H9 (cell line): ENCODE measurements around the gene JAK1. TPM values are rescaled to one million over a fixed set of nuclear protein-coding genes. Genes with fewer than 3 reads are reported as not detected.

Experiments
- DNase-seq: peaks from one replicate; pipeline ENCODE4 v3.0.0-alpha.2; 2017
- H2AFZ ChIP-seq: one replicate; pipeline ENCODE4 v1.6.1; 2013; ENCODE audit warnings: mild to moderate bottlenecking, low read length, control low read depth, moderate library complexity
- H2AK5ac ChIP-seq: 2 replicates; pipeline ENCODE4 v1.6.1; 2013; ENCODE audit warnings: low read length, control low read depth, mixed read lengths; ENCODE audit not compliant: insufficient read length
- H2BK120ac ChIP-seq: one replicate; pipeline ENCODE4 v1.6.1; 2013; ENCODE audit warnings: low read depth, mild to moderate bottlenecking, low read length, control low read depth, inconsistent platforms; ENCODE audit not compliant: poor library complexity, severe bottlenecking
- H2BK12ac ChIP-seq: 2 replicates; pipeline ENCODE4 v1.6.1; 2013; ENCODE audit warnings: low read length, control low read depth, mixed read lengths, low read depth; ENCODE audit not compliant: insufficient read length
- H2BK15ac ChIP-seq: 2 replicates; pipeline ENCODE4 v1.6.1; 2013; ENCODE audit warnings: low read depth, low read length, control low read depth
- H2BK20ac ChIP-seq: one replicate; pipeline ENCODE4 v1.6.1; 2013; ENCODE audit warnings: low read depth, mild to moderate bottlenecking, low read length, control low read depth, inconsistent platforms; ENCODE audit not compliant: poor library complexity, severe bottlenecking
- H2BK5ac ChIP-seq: 2 replicates; pipeline ENCODE4 v1.6.1; 2013; ENCODE audit warnings: low read length, control low read depth, mixed read lengths; ENCODE audit not compliant: insufficient read length
- H3K14ac ChIP-seq: 2 replicates; pipeline ENCODE4 v1.6.1; 2013; ENCODE audit warnings: low read length, control low read depth; ENCODE audit not compliant: insufficient read depth
- H3K18ac ChIP-seq: 2 replicates; pipeline ENCODE4 v1.6.1; 2013; ENCODE audit warnings: low read depth, mild to moderate bottlenecking, mixed read lengths, low read length, control low read depth; ENCODE audit not compliant: insufficient read length
- H3K23ac ChIP-seq: 2 replicates; pipeline ENCODE4 v1.6.1; 2013; ENCODE audit warnings: low read length, control low read depth, mixed read lengths, low read depth; ENCODE audit not compliant: insufficient read length
- H3K23me2 ChIP-seq: 2 replicates; pipeline ENCODE4 v1.6.1; 2013; ENCODE audit warnings: low read depth, mild to moderate bottlenecking, mixed read lengths, low read length, control low read depth; ENCODE audit not compliant: insufficient read length, poor library complexity, severe bottlenecking
- H3K27ac ChIP-seq: 2 replicates; pipeline ENCODE4 v1.5.1; 2013; ENCODE audit warnings: low read length, control low read depth, mixed read lengths, low read depth; ENCODE audit not compliant: insufficient read length
- H3K27me3 ChIP-seq: 2 replicates; pipeline ENCODE4 v1.6.1; 2013; ENCODE audit warnings: low read length, control low read depth, inconsistent platforms; ENCODE audit not compliant: insufficient read depth
- H3K4ac ChIP-seq: 2 replicates; pipeline ENCODE4 v1.6.1; 2013; ENCODE audit warnings: low read depth, mild to moderate bottlenecking, control low read depth, inconsistent platforms, low read length, moderate library complexity
- H3K4me1 ChIP-seq: 2 replicates; pipeline ENCODE4 v1.6.1; 2013; ENCODE audit warnings: low read length, control low read depth, inconsistent platforms; ENCODE audit not compliant: insufficient read depth
- H3K4me2 ChIP-seq: 2 replicates; pipeline ENCODE4 v1.6.1; 2013; ENCODE audit warnings: low read length, control low read depth, mixed read lengths; ENCODE audit not compliant: insufficient read length, insufficient read depth
- H3K56ac ChIP-seq: 2 replicates; pipeline ENCODE4 v1.6.1; 2013; ENCODE audit warnings: low read depth, mild to moderate bottlenecking, mixed read lengths, low read length, control low read depth; ENCODE audit not compliant: insufficient read length
- H3K79me1 ChIP-seq: 2 replicates; pipeline ENCODE4 v1.6.1; 2013; ENCODE audit warnings: low read depth, mild to moderate bottlenecking, moderate library complexity, low read length, control low read depth, inconsistent platforms; ENCODE audit not compliant: insufficient read depth, poor library complexity, severe bottlenecking
- H3K79me2 ChIP-seq: 2 replicates; pipeline ENCODE4 v1.6.1; 2013; ENCODE audit warnings: low read length, control low read depth, inconsistent platforms; ENCODE audit not compliant: insufficient read depth
- H3K9ac ChIP-seq: 2 replicates; pipeline ENCODE4 v1.6.1; 2013; ENCODE audit warnings: low read length, control low read depth, mixed read lengths; ENCODE audit not compliant: insufficient read length; ENCODE audit errors: extremely low read depth
- H3K9me3 ChIP-seq: one replicate; pipeline ENCODE4 v1.6.1; 2013; ENCODE audit warnings: low read depth, low read length, inconsistent platforms; ENCODE audit not compliant: control insufficient read depth
- H3T11ph ChIP-seq: one replicate; pipeline ENCODE4 v1.6.1; 2013; ENCODE audit warnings: mild to moderate bottlenecking, low read length, control low read depth, inconsistent platforms
- H4K20me1 ChIP-seq: one replicate; pipeline ENCODE4 v1.6.1; 2013; ENCODE audit not compliant: control insufficient read depth, insufficient read length, insufficient read depth
- H4K5ac ChIP-seq: 2 replicates; pipeline ENCODE4 v1.6.1; 2013; ENCODE audit warnings: low read depth, mild to moderate bottlenecking, mixed read lengths, low read length, control low read depth; ENCODE audit not compliant: insufficient read length
- H4K8ac ChIP-seq: replicated peaks from 2 replicates; pipeline ENCODE4 v1.6.1; 2013; ENCODE audit warnings: low read length, control low read depth, mixed read lengths, low read depth; ENCODE audit not compliant: insufficient read length
- H4K91ac ChIP-seq: 2 replicates; pipeline ENCODE4 v1.6.1; 2013; ENCODE audit warnings: low read depth, mild to moderate bottlenecking, moderate library complexity, mixed read lengths, low read length, control low read depth; ENCODE audit not compliant: insufficient read length
- H3K27ac Mint-ChIP-seq, 3 experiments: 2 replicates in 2 of 3; 3 replicates in 1 of 3; pipeline ENCODE4 v1.8.0; 2020 to 2021; ENCODE audit warnings: mixed read lengths in 3 of 3, mild to moderate bottlenecking in 1 of 3, moderate library complexity in 1 of 3
- H3K27me3 Mint-ChIP-seq: 2 replicates; pipeline ENCODE4 v1.8.0; 2021; ENCODE audit warnings: low read depth, mild to moderate bottlenecking, moderate library complexity, mixed read lengths
- H3K36me3 Mint-ChIP-seq, 3 experiments: 2 replicates in 2 of 3; 3 replicates in 1 of 3; pipeline ENCODE4 v1.8.0; 2020 to 2021; ENCODE audit warnings: low read depth in 3 of 3, mixed read lengths in 3 of 3; ENCODE audit not compliant: insufficient read depth in 1 of 3
- H3K4me1 Mint-ChIP-seq, 2 experiments: 2 replicates each; pipeline ENCODE4 v1.8.0; 2020; ENCODE audit warnings: mixed read lengths in 2 of 2
- H3K4me3 Mint-ChIP-seq, 2 experiments: 2 replicates in 1 of 2; 3 replicates in 1 of 2; pipeline ENCODE4 v1.8.0; 2020 to 2021; ENCODE audit warnings: mild to moderate bottlenecking in 2 of 2, mixed read lengths in 2 of 2, moderate library complexity in 1 of 2
- H3K9me3 Mint-ChIP-seq, 2 experiments: 2 replicates in 1 of 2; 3 replicates in 1 of 2; pipeline ENCODE4 v1.8.0; 2020; ENCODE audit warnings: mild to moderate bottlenecking in 2 of 2, mixed read lengths in 2 of 2, moderate library complexity in 1 of 2
- WGBS: extraction: QIAGEN DNeasy Blood & Tissue Kit; methylation state at CpG from one replicate; pipeline ENCODE4 v1.1.7; 2013; ENCODE audit warnings: missing lambda C conversion rate, low lambda C conversion rate, mixed read lengths; ENCODE audit not compliant: insufficient read length; ENCODE audit errors: extremely low coverage; 5-methylcytosine and 5-hydroxymethylcytosine counted together
- total RNA-seq: library from RNA; stranded (reverse); gene quantifications from 2 replicates; pipeline ENCODE4 v1.2.1, GENCODE V29; 2021
- TF ChIP-seq, protein P1 (sequence below): fragments of 200-600 bp; sonication (generic); conservative IDR thresholded peaks from 3 replicates; pipeline ENCODE4 v1.8.0; 2021; ENCODE audit warnings: antibody characterized with exemption, mild to moderate bottlenecking

The JAK1 gene
- total RNA-seq, 1 experiment from 2014 or later: 12.8 TPM

DNA sequence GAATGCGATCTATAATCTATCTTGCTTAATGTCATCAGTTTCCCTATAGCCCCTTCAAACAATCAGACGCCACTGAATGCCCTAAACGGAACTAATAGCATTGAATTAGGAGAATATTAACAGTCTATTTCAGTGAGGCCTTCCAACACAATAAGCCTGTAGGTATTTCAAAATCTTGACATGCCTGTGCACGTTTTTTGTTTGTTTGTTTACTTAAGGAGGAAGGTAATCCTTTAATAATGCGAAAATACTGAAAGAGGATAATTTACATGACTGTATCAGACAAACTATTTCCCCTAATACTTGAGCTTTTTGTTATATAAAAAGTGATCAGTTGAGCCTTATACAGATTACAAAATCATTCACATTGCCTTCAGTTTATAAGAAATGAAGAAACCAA is 29.0 kb upstream of the JAK1 start:
- H3K4me3 Mint-ChIP-seq: no peak overlapping the region
- H3K27me3 Mint-ChIP-seq: peaks cover 10% of the 10 kb centered on the region
- Histone ChIP-seq H3K9ac (no peak overlapping the region), H4K20me1 (no peaks in the 10 kb centered on the region), H3K23ac (no peak overlapping the region), H3K56ac (no peak overlapping the region), H3K4ac (no peak overlapping the region), H2BK120ac (no peak overlapping the region), H3K27me3 (no peaks in the 10 kb centered on the region), H3K18ac (no peak overlapping the region), H2AFZ (no peak overlapping the region), H3K79me2 (no peaks in the 10 kb centered on the region), H2BK20ac (no peak overlapping the region), H2BK12ac (no peak overlapping the region), H2AK5ac (no peak overlapping the region), H3K79me1 (no peaks in the 10 kb centered on the region), H3K4me2 (no peak overlapping the region), H4K91ac (no peak overlapping the region), H3K27ac (no peak overlapping the region), H3T11ph (no peak overlapping the region), H3K9me3 (no peaks in the 10 kb centered on the region), H4K5ac (no peak overlapping the region), H3K14ac (no peak overlapping the region), H4K8ac (no peak overlapping the region), H2BK15ac (no peak overlapping the region), H3K4me1 (no peaks in the 10 kb centered on the region), H3K23me2 (no peaks in the 10 kb centered on the region), H2BK5ac (no peak overlapping the region)
- no peak for DNase-seq
- TF ChIP-seq, protein P1, sequence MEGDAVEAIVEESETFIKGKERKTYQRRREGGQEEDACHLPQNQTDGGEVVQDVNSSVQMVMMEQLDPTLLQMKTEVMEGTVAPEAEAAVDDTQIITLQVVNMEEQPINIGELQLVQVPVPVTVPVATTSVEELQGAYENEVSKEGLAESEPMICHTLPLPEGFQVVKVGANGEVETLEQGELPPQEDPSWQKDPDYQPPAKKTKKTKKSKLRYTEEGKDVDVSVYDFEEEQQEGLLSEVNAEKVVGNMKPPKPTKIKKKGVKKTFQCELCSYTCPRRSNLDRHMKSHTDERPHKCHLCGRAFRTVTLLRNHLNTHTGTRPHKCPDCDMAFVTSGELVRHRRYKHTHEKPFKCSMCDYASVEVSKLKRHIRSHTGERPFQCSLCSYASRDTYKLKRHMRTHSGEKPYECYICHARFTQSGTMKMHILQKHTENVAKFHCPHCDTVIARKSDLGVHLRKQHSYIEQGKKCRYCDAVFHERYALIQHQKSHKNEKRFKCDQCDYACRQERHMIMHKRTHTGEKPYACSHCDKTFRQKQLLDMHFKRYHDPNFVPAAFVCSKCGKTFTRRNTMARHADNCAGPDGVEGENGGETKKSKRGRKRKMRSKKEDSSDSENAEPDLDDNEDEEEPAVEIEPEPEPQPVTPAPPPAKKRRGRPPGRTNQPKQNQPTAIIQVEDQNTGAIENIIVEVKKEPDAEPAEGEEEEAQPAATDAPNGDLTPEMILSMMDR: no peak
- H3K27ac Mint-ChIP-seq: no peak overlapping the region
- peaks cover 15 to 27% (median 15%) of the 10 kb centered on the region in 3 experiments for H3K36me3 Mint-ChIP-seq
- no CpG with 5 or more reads among the region's 5 CpGs for WGBS
- peaks cover 19 to 27% of the 10 kb centered on the region in 2 experiments for H3K9me3 Mint-ChIP-seq
- peaks cover 4 to 5% of the 10 kb centered on the region in 2 experiments; a peak in 2 of 4 replicates for H3K4me1 Mint-ChIP-seq
